T-helper 1 cell treated with Interleukin-12 subunit alpha and Interleukin-12 subunit beta and Interleukin-4 antibody, amounts not matched to agents 30 μg/mL and 1 μg/mL, for 36 hours (primary cell): Measurements from ENCODE around the gene RERE.

Experiments used
- H3K27ac Mint-ChIP-seq: one replicate; pipeline ENCODE4 v1.8.0; 2021; ENCODE audit warnings: mild to moderate bottlenecking, mixed read lengths
- H3K27me3 Mint-ChIP-seq: one replicate; pipeline ENCODE4 v1.8.0; 2021; ENCODE audit warnings: low read depth, mixed read lengths
- H3K36me3 Mint-ChIP-seq: one replicate; pipeline ENCODE4 v1.8.0; 2021; ENCODE audit warnings: low read depth, mixed read lengths
- H3K4me1 Mint-ChIP-seq: one replicate; pipeline ENCODE4 v1.8.0; 2021; ENCODE audit warnings: low read depth, mixed read lengths
- H3K4me3 Mint-ChIP-seq: one replicate; pipeline ENCODE4 v1.8.0; 2021; ENCODE audit warnings: mild to moderate bottlenecking, moderate library complexity, mixed read lengths
- H3K9me3 Mint-ChIP-seq: one replicate; pipeline ENCODE4 v1.8.0; 2021; ENCODE audit warnings: mixed read lengths

Gene RERE

DNA sequence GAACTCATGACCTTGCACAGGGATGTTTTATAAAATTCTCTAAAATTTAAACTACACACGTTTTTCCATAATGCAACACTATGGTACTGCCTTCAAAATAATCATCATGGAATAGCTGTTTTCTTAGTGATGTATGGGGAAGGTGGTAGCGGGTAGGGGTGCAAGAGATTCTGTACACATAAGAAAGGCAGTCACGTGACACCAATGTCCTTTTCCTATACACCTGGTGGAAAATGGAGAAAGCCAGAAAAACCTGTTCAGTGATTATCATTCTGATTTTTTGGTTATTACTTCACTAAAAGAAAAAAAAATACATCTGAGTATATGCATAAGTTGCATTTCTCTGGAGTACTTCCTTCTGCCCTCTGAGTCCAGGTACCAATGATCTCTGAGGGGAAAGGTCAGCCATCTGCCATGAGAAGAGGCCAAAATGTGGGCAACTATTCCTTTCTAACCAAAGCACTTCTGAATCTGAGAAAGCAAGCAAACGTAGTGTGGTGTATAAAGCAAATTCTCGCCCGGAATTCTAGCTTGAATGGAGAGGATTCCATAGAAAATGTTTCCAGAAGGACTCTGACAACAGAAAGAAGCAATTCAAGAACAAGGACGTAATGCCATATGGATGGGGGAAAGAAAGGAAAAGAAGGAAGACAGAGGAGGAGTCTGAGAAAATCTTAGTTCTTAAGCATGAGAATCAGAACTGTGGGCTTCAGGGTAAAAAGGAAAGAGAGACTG, 137.3 kb downstream of the RERE start:
- peaks cover 26% of the 10 kb centered on the region for H3K4me1 Mint-ChIP-seq
- no peak overlapping the region for H3K27ac Mint-ChIP-seq
- peaks cover 5% of the 10 kb centered on the region for H3K36me3 Mint-ChIP-seq
- no peaks in the 10 kb centered on the region for H3K27me3 Mint-ChIP-seq
- no peaks in the 10 kb centered on the region for H3K9me3 Mint-ChIP-seq
- H3K4me3 Mint-ChIP-seq, result no peak overlapping the region

DNA sequence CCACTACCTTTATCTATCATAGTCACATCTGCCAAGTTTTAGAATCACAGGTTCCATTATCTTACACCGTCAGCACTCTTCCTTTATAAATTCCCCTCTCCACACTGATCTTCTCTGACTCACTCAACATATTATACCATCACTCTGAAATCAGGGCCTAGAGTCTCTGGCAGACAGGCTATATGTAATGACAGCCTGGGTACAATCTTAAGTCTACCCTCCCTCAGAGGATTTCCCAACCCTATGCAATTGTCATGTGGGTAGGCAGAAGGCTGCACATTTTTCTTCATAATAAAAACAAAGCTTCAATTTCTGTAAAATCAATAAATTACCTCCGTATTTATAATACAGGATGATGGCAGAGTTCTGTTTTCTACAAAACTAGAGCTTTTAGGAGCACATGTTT, 138.0 kb downstream of the RERE start:
- Mint-ChIP-seq H3K36me3 (peaks cover 7% of the 10 kb centered on the region), H3K4me1 (peaks cover 21% of the 10 kb centered on the region), H3K4me3 (no peak overlapping the region), H3K27me3 (no peaks in the 10 kb centered on the region), H3K9me3 (no peaks in the 10 kb centered on the region), H3K27ac (no peak overlapping the region)

DNA sequence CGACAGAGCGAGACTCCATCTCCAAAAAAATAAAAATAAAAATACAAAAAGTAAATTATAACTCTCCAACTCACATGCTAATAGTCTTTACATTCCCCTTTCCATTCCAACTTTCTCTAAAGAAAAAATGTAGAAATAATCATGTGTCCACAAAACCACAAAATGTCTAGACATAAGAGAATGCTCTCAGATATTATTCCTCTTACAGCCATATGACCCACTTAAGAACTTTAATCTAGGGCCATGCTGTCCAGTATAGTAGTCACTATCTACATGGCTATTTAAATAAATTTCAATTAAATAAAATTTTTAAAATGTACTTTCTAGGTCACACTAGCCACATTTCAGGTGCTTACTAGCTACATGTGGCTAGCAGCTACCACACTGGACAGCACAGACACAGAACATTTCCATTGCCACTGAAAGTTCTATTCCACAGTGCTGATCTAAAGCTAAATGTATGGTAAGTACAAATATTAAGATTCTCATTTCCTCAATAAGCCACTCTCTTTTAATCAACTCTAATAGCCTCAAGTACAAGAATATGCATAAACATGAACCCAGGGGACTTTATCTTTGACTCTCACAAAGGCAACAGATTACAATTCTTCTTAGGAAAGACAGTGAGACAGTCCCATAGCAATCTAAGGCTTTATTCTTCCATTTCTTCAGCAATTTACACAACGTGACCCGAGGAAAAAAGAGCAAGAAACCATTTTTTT, 138.6 kb downstream of the RERE start:
- peaks cover 19% of the 10 kb centered on the region for H3K4me1 Mint-ChIP-seq
- H3K27ac Mint-ChIP-seq, result no peak overlapping the region
- no peak overlapping the region for H3K4me3 Mint-ChIP-seq
- no peaks in the 10 kb centered on the region for H3K9me3 Mint-ChIP-seq
- no peaks in the 10 kb centered on the region for H3K27me3 Mint-ChIP-seq
- peaks cover 7% of the 10 kb centered on the region for H3K36me3 Mint-ChIP-seq

DNA sequence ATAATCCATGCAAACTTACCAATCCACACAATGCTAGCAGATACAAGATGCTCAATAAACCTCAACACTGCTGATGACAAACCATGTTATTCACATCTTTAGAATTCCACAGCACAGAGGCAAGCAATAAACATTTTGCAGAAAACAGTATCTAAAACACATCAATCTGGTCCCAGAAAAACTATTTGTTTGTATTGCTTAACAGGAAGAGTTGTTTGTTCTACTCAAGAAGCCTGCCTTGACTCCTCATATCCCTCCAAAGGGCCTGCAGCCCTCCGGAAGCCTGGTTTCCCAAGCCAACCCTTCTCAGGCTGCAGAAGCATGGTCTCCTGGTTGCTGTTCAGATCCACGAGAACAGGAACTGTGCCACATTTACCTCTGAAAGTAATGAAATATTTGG, 139.7 kb downstream of the RERE start:
- peaks cover 7% of the 10 kb centered on the region for H3K36me3 Mint-ChIP-seq
- peaks cover 18% of the 10 kb centered on the region for H3K4me1 Mint-ChIP-seq
- H3K27me3 Mint-ChIP-seq, result no peaks in the 10 kb centered on the region
- H3K4me3 Mint-ChIP-seq, result no peak overlapping the region
- no peak overlapping the region for H3K27ac Mint-ChIP-seq
- H3K9me3 Mint-ChIP-seq, result no peaks in the 10 kb centered on the region

DNA sequence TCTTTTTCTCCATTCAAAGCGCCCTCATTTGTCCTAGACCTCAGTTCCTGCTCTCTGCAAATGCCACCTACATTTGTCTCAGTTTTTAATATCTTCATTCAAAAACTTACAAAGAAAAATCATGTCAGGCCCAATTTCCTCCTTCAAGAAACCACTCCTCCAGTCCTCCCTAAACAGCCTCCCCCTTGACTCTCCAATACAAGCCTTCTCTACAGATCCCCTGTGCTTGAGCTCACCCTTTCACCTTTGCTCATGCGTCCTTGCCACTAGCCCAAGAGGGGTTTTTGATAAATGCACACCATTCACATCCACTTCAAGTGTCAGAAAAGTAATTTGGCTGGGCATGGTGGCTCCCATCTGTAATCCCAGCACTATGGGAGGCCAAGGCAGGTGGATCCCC, 140.6 kb downstream of the RERE start:
- no peak overlapping the region for H3K4me3 Mint-ChIP-seq

DNA sequence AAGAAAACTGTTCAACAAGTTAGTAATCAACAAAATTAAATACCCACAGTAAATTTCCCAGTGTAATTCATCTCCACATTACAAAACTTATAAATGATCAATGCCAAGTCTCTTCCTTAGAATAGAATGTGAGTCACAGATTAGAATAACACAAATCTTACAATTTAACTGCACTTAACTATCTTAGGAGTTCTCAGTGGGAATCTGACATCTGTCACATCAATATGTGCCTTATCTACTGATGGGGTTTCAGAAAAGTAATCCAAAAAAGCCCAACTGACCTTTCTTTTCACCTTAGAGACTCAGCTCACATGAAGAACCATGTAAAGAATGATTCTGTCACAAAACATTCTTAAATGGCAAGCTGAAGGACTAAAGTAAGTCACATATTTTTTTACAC, 141.4 kb downstream of the RERE start:
- Mint-ChIP-seq H3K4me1 (peaks cover 13% of the 10 kb centered on the region), H3K36me3 (peaks cover 7% of the 10 kb centered on the region), H3K4me3 (no peak overlapping the region), H3K9me3 (no peaks in the 10 kb centered on the region), H3K27me3 (no peaks in the 10 kb centered on the region), H3K27ac (no peak overlapping the region)

More for the DNA sequence above, 140.6 kb downstream of the RERE start:
- no peaks in the 10 kb centered on the region for H3K27me3 Mint-ChIP-seq
- H3K4me1 Mint-ChIP-seq, result peaks cover 14% of the 10 kb centered on the region
- peaks cover 7% of the 10 kb centered on the region for H3K36me3 Mint-ChIP-seq
- no peaks in the 10 kb centered on the region for H3K9me3 Mint-ChIP-seq
- no peak overlapping the region for H3K27ac Mint-ChIP-seq

DNA sequence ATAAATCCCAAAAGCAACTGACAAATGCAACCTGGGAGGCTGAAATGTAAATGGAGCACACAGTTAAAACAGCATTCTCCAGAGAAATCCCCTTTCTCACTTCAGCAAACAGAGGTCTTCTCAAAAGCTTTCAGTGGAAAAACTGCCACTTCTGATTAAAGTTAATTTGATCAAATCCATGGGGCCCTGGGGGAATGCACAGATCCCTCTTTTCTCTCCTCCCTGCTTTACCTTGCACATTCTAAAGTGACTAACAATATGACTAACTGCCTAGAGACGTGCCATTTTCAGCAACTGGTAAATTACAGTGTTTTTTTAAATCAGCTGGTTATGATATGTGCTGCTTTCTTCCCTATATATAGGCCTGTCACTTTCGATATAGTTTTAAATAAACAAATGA, 142.5 kb downstream of the RERE start:
- no peak overlapping the region for H3K27ac Mint-ChIP-seq
- peaks cover 22% of the 10 kb centered on the region for H3K4me1 Mint-ChIP-seq
- no peak overlapping the region for H3K4me3 Mint-ChIP-seq
- H3K27me3 Mint-ChIP-seq, result no peaks in the 10 kb centered on the region
- no peaks in the 10 kb centered on the region for H3K9me3 Mint-ChIP-seq
- H3K36me3 Mint-ChIP-seq, result peaks cover 7% of the 10 kb centered on the region

DNA sequence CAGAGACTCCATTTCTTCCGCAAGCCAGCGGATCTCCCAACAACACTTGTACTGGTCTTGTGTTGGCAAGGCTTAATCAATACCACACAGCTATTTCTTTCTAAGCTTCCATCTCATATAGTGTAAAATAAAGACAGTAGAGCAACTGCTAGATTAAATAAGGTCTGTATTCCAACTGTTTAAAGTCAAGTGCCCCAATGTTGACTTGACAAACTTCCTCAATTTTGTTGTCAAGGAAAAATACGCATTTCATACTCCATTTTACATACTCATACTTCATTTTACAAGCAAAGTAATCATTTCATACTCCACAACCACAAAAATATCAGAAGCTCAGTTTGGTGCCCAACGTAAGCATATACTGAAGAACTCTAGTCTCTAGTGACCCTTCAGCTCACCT, 143.0 kb downstream of the RERE start:
- no peaks in the 10 kb centered on the region for H3K27me3 Mint-ChIP-seq
- H3K4me1 Mint-ChIP-seq, result peaks cover 26% of the 10 kb centered on the region
- no peak overlapping the region for H3K27ac Mint-ChIP-seq
- H3K36me3 Mint-ChIP-seq, result peaks cover 7% of the 10 kb centered on the region
- no peak overlapping the region for H3K4me3 Mint-ChIP-seq
- H3K9me3 Mint-ChIP-seq, result no peaks in the 10 kb centered on the region

DNA sequence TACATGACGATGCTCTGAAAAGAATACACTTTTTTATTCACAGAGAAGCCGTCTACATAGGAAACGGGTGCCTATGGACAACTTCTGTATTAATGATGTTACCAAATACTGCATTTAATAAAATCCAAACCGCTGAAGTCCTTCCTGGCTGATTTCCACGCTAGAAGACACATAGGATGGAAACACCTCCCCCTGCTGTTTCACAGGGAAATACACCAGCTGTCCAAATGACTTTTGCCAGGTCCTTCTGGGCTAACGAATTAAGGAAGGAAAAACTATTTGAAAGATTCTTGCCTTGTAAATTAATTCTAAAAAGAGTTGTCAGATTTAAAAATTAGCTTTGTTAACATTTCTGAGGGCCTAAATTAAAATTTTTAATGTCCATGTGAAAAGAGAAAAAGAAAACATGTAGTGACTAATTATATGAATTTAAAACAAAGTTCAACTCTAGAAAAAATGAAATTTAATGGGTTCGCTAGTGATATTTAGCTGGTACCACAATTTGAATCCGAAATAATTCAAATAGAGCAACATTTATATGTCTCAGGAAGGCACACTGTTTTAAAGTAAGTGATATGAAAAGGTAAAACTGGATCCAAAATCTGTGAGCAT, 146.0 kb downstream of the RERE start:
- H3K4me1 Mint-ChIP-seq, result peaks cover 35% of the 10 kb centered on the region
- no peaks in the 10 kb centered on the region for H3K9me3 Mint-ChIP-seq
- H3K27me3 Mint-ChIP-seq, result no peaks in the 10 kb centered on the region
- H3K36me3 Mint-ChIP-seq, result peaks cover 2% of the 10 kb centered on the region
- H3K4me3 Mint-ChIP-seq, result no peak overlapping the region
- H3K27ac Mint-ChIP-seq, result no peak overlapping the region

DNA sequence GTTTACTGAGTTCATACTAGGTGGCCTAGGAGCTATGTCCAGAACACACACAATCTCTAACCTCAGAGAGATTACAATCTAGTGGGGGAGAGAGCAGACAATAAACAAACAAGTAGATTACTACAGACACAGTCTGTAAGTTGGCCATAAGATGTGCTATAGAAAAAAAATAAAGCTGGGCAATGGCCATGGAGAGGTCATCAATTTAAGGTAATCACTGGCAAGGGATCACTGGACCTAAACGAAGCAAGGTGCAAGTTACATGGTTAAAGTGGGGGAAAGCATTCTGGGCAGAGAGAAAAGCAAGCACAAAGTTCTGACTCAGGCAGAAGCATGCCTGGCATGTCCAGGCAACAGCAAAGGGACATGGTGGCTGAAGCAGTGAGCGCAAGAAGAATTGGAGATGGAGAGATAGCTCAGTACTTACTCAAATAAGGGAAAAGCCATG, 147.0 kb downstream of the RERE start:
- Mint-ChIP-seq H3K27ac (no peak overlapping the region), H3K36me3 (peaks cover 2% of the 10 kb centered on the region), H3K4me3 (no peak overlapping the region), H3K9me3 (no peaks in the 10 kb centered on the region), H3K4me1 (peaks cover 40% of the 10 kb centered on the region), H3K27me3 (no peaks in the 10 kb centered on the region)

DNA sequence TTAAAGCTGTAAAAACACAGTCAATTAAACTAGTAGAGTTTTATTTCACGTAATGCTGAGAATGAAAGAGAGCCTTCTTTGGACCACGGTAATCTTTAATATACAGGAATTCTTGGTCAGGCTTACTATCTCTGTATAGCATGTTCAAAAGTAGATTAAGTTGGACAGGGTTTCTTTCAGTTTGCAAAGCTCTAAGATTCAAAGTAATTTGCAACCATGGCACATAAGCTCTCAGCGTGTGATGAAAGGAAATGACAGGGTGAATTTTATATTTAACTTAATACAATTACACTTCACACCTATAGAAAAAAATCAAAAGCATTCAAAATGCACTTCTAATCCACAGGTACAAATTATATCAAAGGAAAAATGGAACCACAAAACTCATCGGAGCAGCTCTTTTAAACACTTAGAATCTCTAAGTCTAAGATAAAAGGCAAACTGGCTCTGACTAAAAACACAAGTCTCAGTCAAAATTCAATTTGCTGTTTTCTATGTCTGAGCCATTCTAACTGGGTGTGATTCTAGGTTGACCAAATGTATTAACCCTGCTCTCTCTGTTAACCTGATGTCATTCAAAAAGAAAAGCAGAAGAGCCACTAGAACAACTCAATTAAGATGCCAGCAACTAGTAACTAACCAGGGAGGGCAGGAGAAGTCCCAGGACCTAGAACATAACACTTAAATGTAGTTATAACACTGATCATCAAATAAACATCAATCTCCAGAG, 147.7 kb downstream of the RERE start:
- Mint-ChIP-seq H3K27ac (peak overlapping the region; percentile 49), H3K4me1 (peaks cover 38% of the 10 kb centered on the region), H3K4me3 (no peak overlapping the region), H3K9me3 (no peaks in the 10 kb centered on the region), H3K36me3 (peaks cover 2% of the 10 kb centered on the region), H3K27me3 (no peaks in the 10 kb centered on the region)

DNA sequence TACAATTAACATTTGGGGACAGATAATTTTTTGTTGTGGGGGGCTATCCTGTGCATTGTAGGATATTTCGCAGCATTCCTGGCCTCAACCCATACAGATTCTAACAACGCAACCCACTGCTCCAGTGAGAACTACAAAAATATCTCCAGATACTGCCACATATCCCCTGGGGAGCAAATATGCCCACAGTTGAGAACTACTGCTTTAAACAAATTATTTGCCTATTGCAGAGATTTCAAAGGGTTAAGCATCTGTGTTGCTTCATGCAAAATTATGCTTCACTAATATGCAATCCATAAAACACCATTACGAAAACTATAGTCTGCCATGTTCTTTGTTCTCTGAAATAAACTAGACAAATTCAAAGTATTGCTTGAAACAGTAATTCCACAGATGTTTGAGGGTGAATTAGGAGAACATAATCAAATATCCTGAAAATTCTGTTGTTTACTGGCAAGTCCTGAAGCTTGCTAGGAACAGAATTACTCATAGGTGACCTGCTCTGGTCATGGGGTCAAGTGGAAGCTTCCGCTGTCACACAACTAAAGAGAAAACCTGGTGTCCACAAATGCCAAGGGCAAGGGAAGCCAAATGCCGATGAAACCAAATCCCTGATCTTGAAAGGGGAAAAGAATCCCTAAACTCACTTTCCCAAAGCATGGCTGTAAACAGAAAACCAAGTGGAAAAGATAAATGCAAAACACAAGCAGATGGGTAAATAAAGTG, 149.4 kb downstream of the RERE start:
- no peaks in the 10 kb centered on the region for H3K27me3 Mint-ChIP-seq
- no peaks in the 10 kb centered on the region for H3K36me3 Mint-ChIP-seq
- no peak overlapping the region for H3K27ac Mint-ChIP-seq
- peaks cover 38% of the 10 kb centered on the region for H3K4me1 Mint-ChIP-seq
- H3K4me3 Mint-ChIP-seq, result no peak overlapping the region
- no peaks in the 10 kb centered on the region for H3K9me3 Mint-ChIP-seq

DNA sequence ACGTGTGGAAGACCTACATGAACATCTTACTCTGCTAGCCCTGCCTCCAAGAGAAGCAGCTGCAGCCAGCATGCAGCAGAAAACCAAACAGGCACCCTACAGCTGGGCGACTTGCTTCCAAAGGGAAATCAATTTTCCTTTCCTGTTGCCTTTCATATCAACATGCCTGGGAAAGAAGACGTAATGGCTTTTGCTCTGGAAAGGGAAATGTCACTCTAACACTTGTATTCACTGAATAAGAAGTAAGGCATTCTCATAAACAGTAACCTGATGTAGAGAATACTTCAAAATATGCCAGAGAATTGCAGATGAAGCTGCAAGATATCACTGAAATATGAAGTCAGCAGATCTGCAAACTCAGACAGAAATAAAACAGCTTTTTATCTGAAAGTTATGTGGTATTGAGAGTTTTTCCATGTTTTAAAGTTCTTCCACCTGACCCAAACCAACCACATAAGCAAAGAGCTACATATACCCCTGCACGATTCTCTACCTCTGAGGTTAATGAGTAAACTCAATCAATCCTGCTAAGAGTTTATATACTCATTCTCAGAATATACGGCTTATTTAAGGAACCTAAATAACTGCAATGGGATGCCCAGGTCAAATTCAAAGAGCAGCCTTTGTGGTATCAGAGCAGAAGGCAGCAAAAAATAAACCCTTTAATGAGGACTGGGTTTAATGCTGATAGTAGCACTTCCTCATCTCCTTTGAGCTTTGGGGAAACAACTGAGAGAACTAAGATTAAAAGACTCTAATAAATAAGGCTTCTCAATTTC, 150.9 kb downstream of the RERE start:
- Mint-ChIP-seq H3K4me3 (no peak overlapping the region), H3K9me3 (no peaks in the 10 kb centered on the region), H3K27me3 (no peaks in the 10 kb centered on the region), H3K27ac (no peak overlapping the region), H3K4me1 (peaks cover 46% of the 10 kb centered on the region), H3K36me3 (no peaks in the 10 kb centered on the region)
